Ascending aorta (tissue), 2 donors: ENCODE data around the gene TTC39C. TPM values are rescaled to one million over a fixed set of nuclear protein-coding genes. Genes with fewer than 3 reads are reported as not detected.

Experiments
- DNase-seq, 2 donors: peaks; one replicate each; pipeline ENCODE4 v3.0.0-alpha.2; 2019; ENCODE audit warnings: low spot score in 2 of 2
- H3K27ac ChIP-seq, 2 donors: fragments of 200-600 bp; sonication (generic); one replicate each; pipeline ENCODE4 v1.5.1; 2016 to 2017; ENCODE audit warnings: mild to moderate bottlenecking in 1 of 2
- H3K27me3 ChIP-seq: fragments of 200-600 bp; sonication (generic); one replicate; pipeline ENCODE4 v1.5.1; 2017
- H3K36me3 ChIP-seq, 2 donors: fragments of 200-600 bp; sonication (generic); one replicate each; pipeline ENCODE4 v1.5.1; 2016
- H3K4me1 ChIP-seq, 2 donors: fragments of 200-600 bp; sonication (generic); one replicate each; pipeline ENCODE4 v1.5.1; 2016 to 2017; ENCODE audit warnings: mild to moderate bottlenecking in 1 of 2
- H3K4me3 ChIP-seq, 2 donors: fragments of 200-600 bp; sonication (generic); one replicate each; pipeline ENCODE4 v1.5.1; 2016 to 2017; ENCODE audit warnings: mild to moderate bottlenecking in 1 of 2
- H3K9me3 ChIP-seq, 2 donors: fragments of 200-600 bp; sonication (generic); one replicate each; pipeline ENCODE4 v1.5.1; 2016
- intact Hi-C: fragments of 100-400 bp; cut with DNase I; formaldehyde crosslinking; loops from one replicate; pipeline ENCODE4 v1.15.1; 2023
- total RNA-seq: library from RNA; depleted of rRNA; stranded (reverse); fragments of >200 nt; gene quantifications from one replicate; pipeline ENCODE4 v1.1.0, GENCODE V29; 2016
- TF ChIP-seq, protein P1 (sequence below), 3 experiments: fragments of 200-600 bp in 2 of 3; fragments of 450-650 bp in 1 of 3; sonication (generic) in 2 of 3; IDR thresholded peaks; one replicate each; pipeline ENCODE4 v1.5.1; 2016 to 2019; ENCODE audit warnings: antibody characterized with exemption in 3 of 3, mild to moderate bottlenecking in 1 of 3, moderate library complexity in 1 of 3

TTC39C gene
- total RNA-seq, 1 donor from 2014 or later = 18.2 TPM

DNA sequence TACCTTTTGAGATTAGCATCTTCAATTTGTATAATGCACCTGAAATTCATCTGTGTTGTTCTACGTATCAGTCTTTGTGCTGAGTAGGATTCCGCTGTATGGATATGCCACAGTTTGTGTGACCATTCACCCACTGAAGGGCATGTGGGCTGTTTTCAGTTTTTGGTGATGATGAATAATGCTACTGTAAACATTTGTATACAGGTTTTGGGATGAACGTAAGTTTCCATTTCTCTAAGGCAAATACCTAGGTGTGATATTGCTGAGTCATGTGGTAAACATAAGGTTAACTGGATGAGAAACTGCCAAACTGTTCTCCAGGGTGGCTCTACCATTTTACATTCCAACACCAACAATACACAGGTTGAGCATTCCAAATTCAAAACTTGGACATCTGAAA, 159.4 kb downstream of the TTC39C start:
- Histone ChIP-seq H3K4me1 (no peaks in the 10 kb centered on the region), H3K27ac (no peak overlapping the region), H3K27me3 (no peaks in the 10 kb centered on the region), H3K36me3 (peaks cover 2 to 16% of the 10 kb centered on the region in 2 donors), H3K9me3 (no peaks in the 10 kb centered on the region), H3K4me3 (no peak overlapping the region)
- no peak for DNase-seq
- TF ChIP-seq, protein P1, sequence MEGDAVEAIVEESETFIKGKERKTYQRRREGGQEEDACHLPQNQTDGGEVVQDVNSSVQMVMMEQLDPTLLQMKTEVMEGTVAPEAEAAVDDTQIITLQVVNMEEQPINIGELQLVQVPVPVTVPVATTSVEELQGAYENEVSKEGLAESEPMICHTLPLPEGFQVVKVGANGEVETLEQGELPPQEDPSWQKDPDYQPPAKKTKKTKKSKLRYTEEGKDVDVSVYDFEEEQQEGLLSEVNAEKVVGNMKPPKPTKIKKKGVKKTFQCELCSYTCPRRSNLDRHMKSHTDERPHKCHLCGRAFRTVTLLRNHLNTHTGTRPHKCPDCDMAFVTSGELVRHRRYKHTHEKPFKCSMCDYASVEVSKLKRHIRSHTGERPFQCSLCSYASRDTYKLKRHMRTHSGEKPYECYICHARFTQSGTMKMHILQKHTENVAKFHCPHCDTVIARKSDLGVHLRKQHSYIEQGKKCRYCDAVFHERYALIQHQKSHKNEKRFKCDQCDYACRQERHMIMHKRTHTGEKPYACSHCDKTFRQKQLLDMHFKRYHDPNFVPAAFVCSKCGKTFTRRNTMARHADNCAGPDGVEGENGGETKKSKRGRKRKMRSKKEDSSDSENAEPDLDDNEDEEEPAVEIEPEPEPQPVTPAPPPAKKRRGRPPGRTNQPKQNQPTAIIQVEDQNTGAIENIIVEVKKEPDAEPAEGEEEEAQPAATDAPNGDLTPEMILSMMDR (IDR thresholded peaks at IDR 0.05) = no peak
- intact Hi-C loops = no loop called here

GRCh38 chr18:24176727-24177416, 162.3 kb downstream of the TTC39C start:
- Histone ChIP-seq H3K27me3 (no peaks in the 10 kb centered on the region), H3K36me3 (peaks cover 4 to 7% of the 10 kb centered on the region in 2 donors), H3K4me1 (no peaks in the 10 kb centered on the region), H3K4me3 (no peak overlapping the region), H3K27ac (no peak overlapping the region), H3K9me3 (no peaks in the 10 kb centered on the region)
- intact Hi-C loops = loop anchor here (1.0 to 5.0 kb wide), 2 partner anchors 95 to 310 kb away; no protein-coding TSS in a partner anchor
- peak in 1 of 2 donors; percentile 69 for DNase-seq
- TF ChIP-seq, protein P1 (IDR thresholded peaks at IDR 0.05) = peak in 2 of 3 experiments; percentile 53 to 78

GRCh38 chr18:24177499-24178133, 163.1 kb downstream of the TTC39C start:
- DNase-seq = no peak
- TF ChIP-seq, protein P1 (IDR thresholded peaks at IDR 0.05) = no peak
- intact Hi-C loops = loop anchor here (5.0 kb wide), 1 partner anchor 310 kb away; no protein-coding TSS in a partner anchor
- no peaks in the 10 kb centered on the region for H3K4me1 ChIP-seq
- no peaks in the 10 kb centered on the region for H3K27me3 ChIP-seq
- H3K4me3 ChIP-seq = no peak overlapping the region
- H3K36me3 ChIP-seq = peaks cover 4 to 7% of the 10 kb centered on the region in 2 donors
- no peaks in the 10 kb centered on the region for H3K9me3 ChIP-seq
- H3K27ac ChIP-seq = no peak overlapping the region

DNA sequence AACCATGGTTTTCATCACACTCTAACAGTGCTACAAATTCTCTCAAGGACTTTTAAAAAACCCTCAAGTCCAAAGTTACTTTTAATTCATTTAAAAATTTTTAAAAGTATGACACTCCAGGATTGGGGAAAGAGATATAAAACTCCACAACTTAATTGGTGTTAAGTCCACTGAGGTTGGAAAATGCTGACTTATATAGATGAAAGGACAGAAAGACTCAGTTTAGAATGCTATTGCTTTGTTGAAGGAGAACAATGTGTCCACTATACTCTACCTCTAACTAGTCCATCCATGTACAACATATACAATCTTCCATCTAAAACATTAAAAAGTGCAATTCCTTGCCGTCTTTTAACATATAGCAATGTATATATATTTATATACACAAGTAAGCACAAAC, 165.5 kb downstream of the TTC39C start:
- peaks cover 0 to 4% of the 10 kb centered on the region in 2 donors for H3K36me3 ChIP-seq
- no peak overlapping the region for H3K27ac ChIP-seq
- H3K4me3 ChIP-seq = no peak overlapping the region
- no peaks in the 10 kb centered on the region for H3K27me3 ChIP-seq
- intact Hi-C loops = no loop called here
- TF ChIP-seq, protein P1 (IDR thresholded peaks at IDR 0.05) = no peak
- no peaks in the 10 kb centered on the region for H3K4me1 ChIP-seq
- DNase-seq = no peak
- no peaks in the 10 kb centered on the region for H3K9me3 ChIP-seq

- H3K9me3 ChIP-seq = no peaks in the 10 kb centered on the region
- no peak overlapping the region for H3K27ac ChIP-seq
- intact Hi-C loops = no loop called here
- H3K27me3 ChIP-seq = no peaks in the 10 kb centered on the region
- H3K36me3 ChIP-seq = peaks cover 4% of the 10 kb centered on the region in 2 donors
- TF ChIP-seq, protein P1 (IDR thresholded peaks at IDR 0.05) = no peak
- H3K4me3 ChIP-seq = no peak overlapping the region
- no peaks in the 10 kb centered on the region for H3K4me1 ChIP-seq
- DNase-seq = no peak
Observed at GRCh38 chr18:24181806-24182205, 167.3 kb downstream of the TTC39C start.

Other genes starting within 250 kb of the TTC39C start
- gene CABYR, start 124.3 kb downstream of the TTC39C start, total RNA-seq = not detected